ENCODE measurements around the gene HCAR1.
"Not testable (repeated sequence)": the region's sequence is repeated elsewhere in the genome, so short reads cannot be mapped to it uniquely, and the experiment has no call there.

GRCh38 chr12:122715211-122715610 is 15.4 kb downstream of the HCAR1 start:
- not testable (repeated sequence) for TF ChIP-seq CTCF, POLR2A (IDR thresholded peaks at IDR 0.05)
